GM23338 (cell line): Measurements from ENCODE around the gene SRSF8. TPM values are rescaled to one million over a fixed set of nuclear protein-coding genes. Genes with fewer than 3 reads are reported as not detected.

Experiments used
- ATAC-seq: fragments of 200-7000 bp; cut with Tn5 transposase; 3 replicates; pipeline ENCODE4 v1.9.1; 2020
- DNase-seq: peaks from one replicate; pipeline ENCODE4 v3.0.0-alpha.2; 2015; ENCODE audit warnings: low spot score
- H2AFZ ChIP-seq: fragments of 200-600 bp; sonication (generic); 2 replicates; pipeline ENCODE4 v1.8.0; 2016; ENCODE audit warnings: antibody characterized with exemption, mild to moderate bottlenecking, moderate library complexity
- H3F3A ChIP-seq: fragments of 200-600 bp; sonication (generic); replicated peaks from 2 replicates; pipeline ENCODE4 v1.8.0; 2017; ENCODE audit warnings: antibody characterized with exemption, mixed run types, low read depth
- H3K27ac ChIP-seq: fragments of 200-600 bp; sonication (generic); 2 replicates; pipeline ENCODE4 v1.6.1; 2016; ENCODE audit warnings: low read depth
- H3K27me3 ChIP-seq: fragments of 200-600 bp; sonication (generic); 2 replicates; pipeline ENCODE4 v1.8.0; 2016; ENCODE audit warnings: mild to moderate bottlenecking, mixed run types, moderate library complexity; ENCODE audit not compliant: insufficient read depth
- H3K36me3 ChIP-seq: fragments of 200-600 bp; sonication (generic); 2 replicates; pipeline ENCODE4 v1.8.0; 2016; ENCODE audit warnings: mild to moderate bottlenecking; ENCODE audit not compliant: insufficient read depth
- H3K4me1 ChIP-seq: fragments of 200-600 bp; sonication (generic); 2 replicates; pipeline ENCODE4 v1.8.0; 2016; ENCODE audit warnings: mild to moderate bottlenecking, moderate library complexity; ENCODE audit not compliant: insufficient read depth
- H3K4me2 ChIP-seq: fragments of 200-600 bp; sonication (generic); 2 replicates; pipeline ENCODE4 v1.7.1; 2017; ENCODE audit warnings: mixed run types
- H3K4me3 ChIP-seq: fragments of 200-600 bp; sonication (generic); 2 replicates; pipeline ENCODE4 v1.6.1; 2016; ENCODE audit warnings: mixed run types
- H3K79me2 ChIP-seq: fragments of 200-600 bp; sonication (generic); replicated peaks from 2 replicates; pipeline ENCODE4 v1.8.0; 2017; ENCODE audit warnings: mild to moderate bottlenecking; ENCODE audit not compliant: insufficient read depth
- H3K9me2 ChIP-seq: fragments of 200-600 bp; sonication (generic); 2 replicates; pipeline ENCODE4 v1.8.0; 2017; ENCODE audit not compliant: insufficient read depth
- H4K20me1 ChIP-seq: fragments of 200-600 bp; sonication (generic); replicated peaks from 2 replicates; pipeline ENCODE4 v1.8.0; 2017; ENCODE audit warnings: mild to moderate bottlenecking; ENCODE audit not compliant: insufficient read depth
- H3K27ac Mint-ChIP-seq: 2 replicates; pipeline ENCODE4 v1.8.0; 2020; ENCODE audit warnings: inconsistent platforms, mild to moderate bottlenecking, moderate library complexity, mixed read lengths
- H3K27me3 Mint-ChIP-seq: 3 replicates; pipeline ENCODE4 v1.8.0; 2022; ENCODE audit warnings: low read depth, mild to moderate bottlenecking, moderate library complexity, mixed read lengths, inconsistent platforms; ENCODE audit not compliant: insufficient read depth, poor library complexity
- H3K36me3 Mint-ChIP-seq: 3 replicates; pipeline ENCODE4 v1.8.0; 2021; ENCODE audit warnings: low read depth, mild to moderate bottlenecking, inconsistent platforms, moderate library complexity, mixed read lengths
- H3K4me1 Mint-ChIP-seq: 3 replicates; pipeline ENCODE4 v1.8.0; 2020; ENCODE audit warnings: mild to moderate bottlenecking, inconsistent platforms, mixed read lengths
- H3K4me3 Mint-ChIP-seq: 3 replicates; pipeline ENCODE4 v1.8.0; 2021; ENCODE audit warnings: moderate library complexity, mild to moderate bottlenecking, inconsistent platforms, mixed read lengths
- H3K9me3 Mint-ChIP-seq: 3 replicates; pipeline ENCODE4 v1.8.0; 2020; ENCODE audit warnings: moderate library complexity, mild to moderate bottlenecking, inconsistent platforms, mixed read lengths
- CREB1 ChIP-seq: fragments of 250-450 bp; sonication (Bioruptor Pico); IDR thresholded peaks from 2 replicates; pipeline ENCODE4 v1.5.0; 2020; ENCODE audit warnings: low read depth, mild to moderate bottlenecking, moderate library complexity
- JUNB ChIP-seq: IDR thresholded peaks from one replicate; pipeline ENCODE4 v1.6.1; 2016; ENCODE audit warnings: antibody characterized with exemption; ENCODE audit not compliant: unreplicated experiment
- NANOG ChIP-seq: IDR thresholded peaks from 2 replicates; pipeline ENCODE4 v1.6.1; 2016; ENCODE audit warnings: antibody characterized with exemption, borderline replicate concordance
- POLR2AphosphoS5 ChIP-seq: IDR thresholded peaks from 2 replicates; pipeline ENCODE4 v1.6.1; 2016; ENCODE audit warnings: antibody characterized with exemption, low read depth
- STAT1 ChIP-seq: IDR thresholded peaks from one replicate; pipeline ENCODE4 v1.6.1; 2016; ENCODE audit warnings: antibody characterized with exemption; ENCODE audit not compliant: unreplicated experiment
- ZNF114 ChIP-seq: fragments of 250-450 bp; sonication (Bioruptor Pico); IDR thresholded peaks from 2 replicates; pipeline ENCODE4 v1.5.0; 2020; ENCODE audit warnings: mild to moderate bottlenecking, moderate library complexity
- ZNF331 ChIP-seq: fragments of 250-450 bp; sonication (Bioruptor Pico); IDR thresholded peaks from 2 replicates; pipeline ENCODE4 v1.5.0; 2020; ENCODE audit warnings: low read depth, mild to moderate bottlenecking, moderate library complexity
- polyA plus RNA-seq: library from polyadenylated mRNA; unstranded; fragments of >200 nt; fragmentation: Nextera tagmentation; extraction: Ambion mirVana; gene quantifications from 2 replicates; pipeline ENCODE4 v1.2.1, GENCODE V29; 2016
- total RNA-seq: library from RNA; depleted of rRNA; stranded (reverse); fragments of >200 nt; shearing (Covaris generic); gene quantifications from 2 replicates; pipeline ENCODE4 v1.2.3, GENCODE V29; 2014
- TF ChIP-seq, protein P1 (sequence below), 2 experiments: fragments of 200-600 bp in 1 of 2; sonication (generic) in 1 of 2; conservative IDR thresholded peaks; 2 replicates each; pipeline versions ENCODE4 v1.5.1 to v1.6.1; 2016 to 2017; ENCODE audit warnings: antibody characterized with exemption in 2 of 2, low read depth in 2 of 2, mild to moderate bottlenecking in 2 of 2, moderate library complexity in 1 of 2
- TF ChIP-seq, protein P2 (sequence below): IDR thresholded peaks from 2 replicates; pipeline ENCODE4 v1.6.1; 2016; ENCODE audit warnings: antibody characterized with exemption
- TF ChIP-seq, protein P3 (sequence below): IDR thresholded peaks from one replicate; pipeline ENCODE4 v1.6.1; 2018; ENCODE audit warnings: antibody characterized with exemption; ENCODE audit not compliant: unreplicated experiment

The SRSF8 gene
- total and polyA plus RNA-seq, 2 experiments from 2014 or later, result 12.6 to 19.9 TPM

DNA sequence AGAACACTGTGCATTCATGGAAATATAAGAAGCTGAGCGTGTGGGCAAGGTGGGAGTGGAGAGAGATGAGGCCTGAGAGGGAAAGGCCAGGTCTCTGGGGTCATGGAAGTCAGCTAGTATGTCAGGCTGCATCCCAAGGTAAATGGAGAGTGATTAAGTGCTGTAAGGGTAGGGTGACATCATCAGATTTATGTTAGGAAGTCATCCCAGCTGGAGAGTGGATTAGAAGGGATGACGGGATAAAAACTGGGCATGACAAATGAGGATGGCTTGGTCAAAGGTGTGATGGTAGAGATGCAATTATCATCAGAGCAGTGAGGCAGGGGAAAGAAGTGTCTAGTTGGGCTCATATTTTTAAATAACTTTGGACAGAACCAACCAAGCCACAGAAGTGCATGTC lies 19.4 kb downstream of the SRSF8 start:
- H3K4me3 Mint-ChIP-seq, result no peak overlapping the region
- Histone ChIP-seq H3K36me3 (no peaks in the 10 kb centered on the region), H3K79me2 (no peaks in the 10 kb centered on the region), H3F3A (peaks cover 4% of the 10 kb centered on the region; the same call in 1 of the 2 replicates), H4K20me1 (no peaks in the 10 kb centered on the region), H3K9me2 (no peaks in the 10 kb centered on the region), H3K27me3 (peaks cover 23% of the 10 kb centered on the region), H3K4me2 (no peak overlapping the region), H3K27ac (no peak overlapping the region), H3K4me3 (no peak overlapping the region), H2AFZ (no peak overlapping the region), H3K4me1 (peaks cover 19% of the 10 kb centered on the region)
- TF ChIP-seq ZNF114 (CRISPR knock-in tag) (no peak), JUNB (no peak), CREB1 (CRISPR knock-in tag) (no peak), POLR2AphosphoS5 (no peak), NANOG (no peak), ZNF331 (no peak)
- no peaks in the 10 kb centered on the region for H3K36me3 Mint-ChIP-seq
- H3K4me1 Mint-ChIP-seq, result peaks cover 24% of the 10 kb centered on the region
- ATAC-seq, result no peak
- H3K9me3 Mint-ChIP-seq, result no peaks in the 10 kb centered on the region
- no peak for DNase-seq
- peaks cover 9% of the 10 kb centered on the region for H3K27me3 Mint-ChIP-seq
- H3K27ac Mint-ChIP-seq, result no peak overlapping the region

DNA sequence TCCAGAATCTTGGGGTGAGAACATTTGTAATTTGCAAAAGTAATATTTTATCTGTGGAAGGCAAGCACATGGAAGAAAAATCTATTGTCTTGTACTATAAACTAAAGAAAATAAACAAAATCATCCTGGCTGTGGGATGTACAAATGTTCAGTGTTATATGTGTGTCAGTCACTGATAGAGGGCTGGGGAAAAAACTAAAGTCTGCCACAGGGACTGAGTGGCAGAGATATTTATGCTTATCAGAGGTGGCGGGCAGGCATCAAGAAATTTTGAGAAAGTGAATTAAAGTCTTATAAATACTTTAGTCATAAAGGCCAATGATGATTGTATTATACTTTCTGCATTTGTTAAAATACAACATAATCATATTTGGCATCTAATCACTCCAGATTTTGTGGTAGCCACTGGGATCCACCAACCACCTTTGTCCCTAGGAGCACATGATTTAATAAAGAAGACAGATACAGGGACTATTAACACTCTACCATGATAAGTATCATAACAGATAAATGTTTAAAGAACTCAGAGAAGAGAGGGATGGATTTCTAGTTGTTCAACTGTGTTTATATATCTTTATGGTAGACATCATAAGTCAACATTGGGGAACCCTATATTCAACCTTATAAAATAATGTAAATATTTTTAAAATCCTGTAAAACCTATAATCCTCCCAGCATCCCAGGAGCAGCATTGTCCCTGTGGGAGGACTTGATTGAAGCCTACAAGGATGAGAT lies 20.3 kb downstream of the SRSF8 start:
- ATAC-seq (no peak), DNase-seq (no peak)
- Mint-ChIP-seq H3K27ac (no peak overlapping the region), H3K4me3 (no peak overlapping the region), H3K36me3 (no peaks in the 10 kb centered on the region; the same call in 2 of the 3 replicates), H3K27me3 (peaks cover 17% of the 10 kb centered on the region), H3K9me3 (no peaks in the 10 kb centered on the region), H3K4me1 (peaks cover 25% of the 10 kb centered on the region)
- no peak overlapping the region for H3K4me3 ChIP-seq
- peaks cover 32% of the 10 kb centered on the region for H3K27me3 ChIP-seq
- TF ChIP-seq ZNF114 (CRISPR knock-in tag), result no peak
- TF ChIP-seq, protein P1, sequence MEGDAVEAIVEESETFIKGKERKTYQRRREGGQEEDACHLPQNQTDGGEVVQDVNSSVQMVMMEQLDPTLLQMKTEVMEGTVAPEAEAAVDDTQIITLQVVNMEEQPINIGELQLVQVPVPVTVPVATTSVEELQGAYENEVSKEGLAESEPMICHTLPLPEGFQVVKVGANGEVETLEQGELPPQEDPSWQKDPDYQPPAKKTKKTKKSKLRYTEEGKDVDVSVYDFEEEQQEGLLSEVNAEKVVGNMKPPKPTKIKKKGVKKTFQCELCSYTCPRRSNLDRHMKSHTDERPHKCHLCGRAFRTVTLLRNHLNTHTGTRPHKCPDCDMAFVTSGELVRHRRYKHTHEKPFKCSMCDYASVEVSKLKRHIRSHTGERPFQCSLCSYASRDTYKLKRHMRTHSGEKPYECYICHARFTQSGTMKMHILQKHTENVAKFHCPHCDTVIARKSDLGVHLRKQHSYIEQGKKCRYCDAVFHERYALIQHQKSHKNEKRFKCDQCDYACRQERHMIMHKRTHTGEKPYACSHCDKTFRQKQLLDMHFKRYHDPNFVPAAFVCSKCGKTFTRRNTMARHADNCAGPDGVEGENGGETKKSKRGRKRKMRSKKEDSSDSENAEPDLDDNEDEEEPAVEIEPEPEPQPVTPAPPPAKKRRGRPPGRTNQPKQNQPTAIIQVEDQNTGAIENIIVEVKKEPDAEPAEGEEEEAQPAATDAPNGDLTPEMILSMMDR (conservative IDR thresholded peaks at IDR 0.05; ENCODE audit: low read depth in 2 of 2), result no peak
- TF ChIP-seq STAT1, result no peak
- TF ChIP-seq, protein P2, sequence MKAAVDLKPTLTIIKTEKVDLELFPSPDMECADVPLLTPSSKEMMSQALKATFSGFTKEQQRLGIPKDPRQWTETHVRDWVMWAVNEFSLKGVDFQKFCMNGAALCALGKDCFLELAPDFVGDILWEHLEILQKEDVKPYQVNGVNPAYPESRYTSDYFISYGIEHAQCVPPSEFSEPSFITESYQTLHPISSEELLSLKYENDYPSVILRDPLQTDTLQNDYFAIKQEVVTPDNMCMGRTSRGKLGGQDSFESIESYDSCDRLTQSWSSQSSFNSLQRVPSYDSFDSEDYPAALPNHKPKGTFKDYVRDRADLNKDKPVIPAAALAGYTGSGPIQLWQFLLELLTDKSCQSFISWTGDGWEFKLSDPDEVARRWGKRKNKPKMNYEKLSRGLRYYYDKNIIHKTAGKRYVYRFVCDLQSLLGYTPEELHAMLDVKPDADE, result no peak
- no peak for TF ChIP-seq POLR2AphosphoS5
- TF ChIP-seq, protein P3, sequence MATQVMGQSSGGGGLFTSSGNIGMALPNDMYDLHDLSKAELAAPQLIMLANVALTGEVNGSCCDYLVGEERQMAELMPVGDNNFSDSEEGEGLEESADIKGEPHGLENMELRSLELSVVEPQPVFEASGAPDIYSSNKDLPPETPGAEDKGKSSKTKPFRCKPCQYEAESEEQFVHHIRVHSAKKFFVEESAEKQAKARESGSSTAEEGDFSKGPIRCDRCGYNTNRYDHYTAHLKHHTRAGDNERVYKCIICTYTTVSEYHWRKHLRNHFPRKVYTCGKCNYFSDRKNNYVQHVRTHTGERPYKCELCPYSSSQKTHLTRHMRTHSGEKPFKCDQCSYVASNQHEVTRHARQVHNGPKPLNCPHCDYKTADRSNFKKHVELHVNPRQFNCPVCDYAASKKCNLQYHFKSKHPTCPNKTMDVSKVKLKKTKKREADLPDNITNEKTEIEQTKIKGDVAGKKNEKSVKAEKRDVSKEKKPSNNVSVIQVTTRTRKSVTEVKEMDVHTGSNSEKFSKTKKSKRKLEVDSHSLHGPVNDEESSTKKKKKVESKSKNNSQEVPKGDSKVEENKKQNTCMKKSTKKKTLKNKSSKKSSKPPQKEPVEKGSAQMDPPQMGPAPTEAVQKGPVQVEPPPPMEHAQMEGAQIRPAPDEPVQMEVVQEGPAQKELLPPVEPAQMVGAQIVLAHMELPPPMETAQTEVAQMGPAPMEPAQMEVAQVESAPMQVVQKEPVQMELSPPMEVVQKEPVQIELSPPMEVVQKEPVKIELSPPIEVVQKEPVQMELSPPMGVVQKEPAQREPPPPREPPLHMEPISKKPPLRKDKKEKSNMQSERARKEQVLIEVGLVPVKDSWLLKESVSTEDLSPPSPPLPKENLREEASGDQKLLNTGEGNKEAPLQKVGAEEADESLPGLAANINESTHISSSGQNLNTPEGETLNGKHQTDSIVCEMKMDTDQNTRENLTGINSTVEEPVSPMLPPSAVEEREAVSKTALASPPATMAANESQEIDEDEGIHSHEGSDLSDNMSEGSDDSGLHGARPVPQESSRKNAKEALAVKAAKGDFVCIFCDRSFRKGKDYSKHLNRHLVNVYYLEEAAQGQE, result no peak
- H3K4me1 ChIP-seq, result peaks cover 12% of the 10 kb centered on the region
- no peaks in the 10 kb centered on the region for H4K20me1 ChIP-seq
- no peaks in the 10 kb centered on the region for H3K9me2 ChIP-seq
- no peak overlapping the region for H3K4me2 ChIP-seq
- no peak overlapping the region for H2AFZ ChIP-seq
- no peak overlapping the region for H3K27ac ChIP-seq
- H3K79me2 ChIP-seq, result no peaks in the 10 kb centered on the region
- no peaks in the 10 kb centered on the region for H3K36me3 ChIP-seq
- H3F3A ChIP-seq, result peaks cover 4% of the 10 kb centered on the region; the same call in 1 of the 2 replicates
